ENCODE data around the gene GLP1R.

DNA sequence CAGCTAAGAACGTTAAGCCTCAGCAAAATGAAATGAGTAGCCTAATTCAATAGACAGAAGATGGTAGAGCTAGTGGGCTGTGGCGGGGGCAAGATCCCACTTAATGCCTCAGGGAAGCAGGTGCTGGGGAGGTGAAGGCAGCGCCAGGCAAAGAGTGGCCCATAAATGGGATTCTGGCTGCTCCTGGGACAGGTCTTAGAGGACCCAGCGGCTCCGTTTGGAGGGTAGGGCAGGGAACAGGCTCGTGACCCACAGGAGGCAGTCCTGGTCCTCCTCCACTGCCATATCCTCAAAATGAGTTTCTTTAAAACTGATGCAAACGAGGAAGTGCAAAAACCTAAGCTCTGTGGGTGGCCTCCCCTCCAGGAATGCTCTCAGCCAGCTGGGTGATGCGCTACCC lies 33.7 kb downstream of the GLP1R start:
- TF ChIP-seq, protein P1, sequence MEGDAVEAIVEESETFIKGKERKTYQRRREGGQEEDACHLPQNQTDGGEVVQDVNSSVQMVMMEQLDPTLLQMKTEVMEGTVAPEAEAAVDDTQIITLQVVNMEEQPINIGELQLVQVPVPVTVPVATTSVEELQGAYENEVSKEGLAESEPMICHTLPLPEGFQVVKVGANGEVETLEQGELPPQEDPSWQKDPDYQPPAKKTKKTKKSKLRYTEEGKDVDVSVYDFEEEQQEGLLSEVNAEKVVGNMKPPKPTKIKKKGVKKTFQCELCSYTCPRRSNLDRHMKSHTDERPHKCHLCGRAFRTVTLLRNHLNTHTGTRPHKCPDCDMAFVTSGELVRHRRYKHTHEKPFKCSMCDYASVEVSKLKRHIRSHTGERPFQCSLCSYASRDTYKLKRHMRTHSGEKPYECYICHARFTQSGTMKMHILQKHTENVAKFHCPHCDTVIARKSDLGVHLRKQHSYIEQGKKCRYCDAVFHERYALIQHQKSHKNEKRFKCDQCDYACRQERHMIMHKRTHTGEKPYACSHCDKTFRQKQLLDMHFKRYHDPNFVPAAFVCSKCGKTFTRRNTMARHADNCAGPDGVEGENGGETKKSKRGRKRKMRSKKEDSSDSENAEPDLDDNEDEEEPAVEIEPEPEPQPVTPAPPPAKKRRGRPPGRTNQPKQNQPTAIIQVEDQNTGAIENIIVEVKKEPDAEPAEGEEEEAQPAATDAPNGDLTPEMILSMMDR (conservative IDR thresholded peaks at IDR 0.05; ENCODE audit: low read length): no peak
- TF ChIP-seq EZH2phosphoT487 (IDR thresholded peaks at IDR 0.05; ENCODE audit: borderline replicate concordance): no peak

Measured in Loucy (cell line).